ENCODE results near the gene DYSF. TPM values are rescaled to one million over a fixed set of nuclear protein-coding genes. Genes with fewer than 3 reads are reported as not detected.
A peak's percentile ranks its signal among the peaks of the same experiment; 100 is the strongest.
"Not testable (repeated sequence)": the region's sequence is repeated elsewhere in the genome, so short reads cannot be mapped to it uniquely, and the experiment has no call there.

DYSF gene
- total RNA-seq, 4 donors from 2014 or later, result 10.3 to 14.9 (median 14.4) TPM

- H3K4me3 ChIP-seq (replicated peaks in 1 of 3), result no peak overlapping the region
- peaks cover 10 to 11% of the 10 kb centered on the region in 2 donors for H3K4me1 ChIP-seq
- DNase-seq, result no peak
- intact Hi-C loops (cut with DNase I), result no loop called here
- H3K27ac ChIP-seq, result no peak overlapping the region
- no peaks in the 10 kb centered on the region for H3K36me3 ChIP-seq
- WGBS, 2 donors, result 88 to 93% methylated on average over 8 to 10 of the region's 10 CpGs
- no peaks in the 10 kb centered on the region for H3K27me3 ChIP-seq
- TF ChIP-seq POLR2A (IDR thresholded peaks at IDR 0.05), result no peak
- TF ChIP-seq CTCF (IDR thresholded peaks at IDR 0.05), result no peak
- H3K9me3 ChIP-seq, result no peaks in the 10 kb centered on the region
Measured at GRCh38 chr2:71483246-71483645, 29.9 kb downstream of the DYSF start.

- intact Hi-C loops (cut with DNase I), result no loop called here
- Histone ChIP-seq H3K4me3 (replicated peaks in 1 of 3) (no peak overlapping the region), H3K27me3 (no peaks in the 10 kb centered on the region), H3K4me1 (peaks cover 10 to 11% of the 10 kb centered on the region in 2 donors), H3K36me3 (no peaks in the 10 kb centered on the region), H3K9me3 (no peaks in the 10 kb centered on the region), H3K27ac (no peak overlapping the region)
- no peak for DNase-seq
- 93% methylated on average over 2 of the region's 2 CpGs for WGBS, 2 donors
- TF ChIP-seq POLR2A (IDR thresholded peaks at IDR 0.05) (no peak), CTCF (IDR thresholded peaks at IDR 0.05) (no peak)
Measured at GRCh38 chr2:71484354-71484753, 31.0 kb downstream of the DYSF start.

- H3K27ac ChIP-seq, result no peak overlapping the region
- peaks cover 10 to 11% of the 10 kb centered on the region in 2 donors for H3K4me1 ChIP-seq
- H3K27me3 ChIP-seq, result no peaks in the 10 kb centered on the region
- no peak overlapping the region for H3K4me3 ChIP-seq (replicated peaks in 1 of 3)
- H3K9me3 ChIP-seq, result no peaks in the 10 kb centered on the region
- intact Hi-C loops (cut with DNase I), result no loop called here
- H3K36me3 ChIP-seq, result no peaks in the 10 kb centered on the region
- TF ChIP-seq POLR2A (IDR thresholded peaks at IDR 0.05), result no peak
- TF ChIP-seq CTCF (IDR thresholded peaks at IDR 0.05), result no peak
- WGBS, 2 donors, result 24 to 37% methylated on average over 8 to 11 of the region's 11 CpGs
- peak; percentile 71 to 77 for DNase-seq
Measured at GRCh38 chr2:71486881-71487640, 33.7 kb downstream of the DYSF start.

- H3K27me3 ChIP-seq; H3K27ac ChIP-seq; H3K36me3 ChIP-seq; intact Hi-C loops (cut with DNase I); DNase-seq; H3K4me1 ChIP-seq; H3K4me3 ChIP-seq (replicated peaks in 1 of 3); H3K9me3 ChIP-seq: not testable (repeated sequence)
- WGBS, 2 donors, result 84 to 86% methylated on average over 3 of the region's 3 CpGs
Measured at GRCh38 chr2:71491551-71491950, 38.2 kb downstream of the DYSF start.

GRCh38 chr2:71492112-71492511 is 38.8 kb downstream of the DYSF start:
- TF ChIP-seq POLR2A (IDR thresholded peaks at IDR 0.05), result no peak
- TF ChIP-seq CTCF (IDR thresholded peaks at IDR 0.05), result no peak
- Histone ChIP-seq H3K27ac (no peak overlapping the region), H3K4me1 (peaks cover 2% of the 10 kb centered on the region in 2 donors), H3K36me3 (no peaks in the 10 kb centered on the region), H3K4me3 (replicated peaks in 1 of 3) (no peak overlapping the region), H3K9me3 (no peaks in the 10 kb centered on the region), H3K27me3 (no peaks in the 10 kb centered on the region)
- intact Hi-C loops (cut with DNase I), result no loop called here
- 71 to 87% methylated on average over 6 of the region's 6 CpGs for whole genome bisulfite sequencing, 2 donors
- peak in 1 of 2 donors; percentile 36 for DNase-seq
